ENCODE measurements around the gene CIRBP. TPM values are rescaled to one million over a fixed set of nuclear protein-coding genes. Genes with fewer than 3 reads are reported as not detected.

CIRBP gene
- total and polyA plus RNA-seq, 2 of the 13 experiments (the other 11 are each of a cell fraction or from before 2014, with no cell fraction given), result 133 to 140 TPM

DNA sequence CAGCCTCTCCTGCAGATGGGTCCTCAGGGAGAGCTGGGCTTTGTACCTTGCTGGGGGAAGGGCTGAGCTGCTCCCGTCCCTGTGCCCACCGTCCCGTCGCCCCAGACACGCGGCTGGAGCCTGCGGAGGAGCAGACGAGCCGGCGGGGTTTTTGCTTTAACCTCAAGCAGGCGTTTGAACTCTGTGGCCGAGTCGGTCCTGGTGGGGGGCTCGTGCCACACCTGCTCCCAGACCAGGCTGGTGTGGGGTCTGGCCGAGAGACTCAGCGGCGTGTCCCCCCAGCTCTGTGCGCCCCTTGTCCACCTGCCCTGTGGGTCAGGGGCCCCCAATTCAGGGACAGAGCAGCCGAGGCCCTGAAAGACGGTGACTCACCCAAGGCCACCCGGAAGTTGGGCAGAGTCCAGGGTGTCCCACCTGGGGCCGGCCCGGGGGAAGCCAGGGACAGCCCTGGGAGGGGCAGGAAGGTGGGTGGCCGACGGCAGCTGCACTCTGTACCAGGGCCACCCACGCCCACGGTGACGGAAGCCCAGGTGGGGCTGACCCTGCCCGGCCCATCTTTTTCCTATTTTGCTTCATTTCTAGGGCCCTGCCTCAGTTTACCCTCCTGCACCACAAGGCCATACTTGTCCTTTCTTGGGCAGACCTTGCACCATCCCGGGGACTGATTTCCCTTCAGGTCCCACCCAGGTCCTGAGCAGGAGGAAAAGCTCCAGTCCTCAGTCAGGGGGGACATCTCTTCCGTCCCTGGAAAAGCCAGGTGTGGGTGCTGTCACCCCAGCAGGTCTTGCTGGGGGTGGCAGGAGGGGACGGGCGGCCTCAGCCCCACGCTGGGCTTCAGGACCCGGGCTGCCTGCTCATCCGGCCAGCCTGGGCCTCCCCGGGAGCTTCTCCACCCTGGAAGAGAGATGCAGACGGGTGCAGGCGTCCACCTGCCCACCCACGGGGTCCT lies 21.8 kb downstream of the CIRBP start (continued):
- TF ChIP-seq ZNF772 (CRISPR knock-in tag; IDR thresholded peaks at IDR 0.05) (peak; percentile 83; the same call in 1 of the 2 replicates), GABPA (IDR thresholded peaks at IDR 0.05; ENCODE audit: low read depth, low read length) (peak; percentile 69), GABPA (CRISPR knock-in tag; IDR thresholded peaks at IDR 0.05; ENCODE audit: low read depth) (peak; percentile 89), TAF1 (CRISPR knock-in tag; IDR thresholded peaks at IDR 0.05) (peak; percentile 65; the same call in 1 of the 2 replicates), ZNF672 (CRISPR knock-in tag; IDR thresholded peaks at IDR 0.05) (no peak), SP5 (CRISPR knock-in tag; IDR thresholded peaks at IDR 0.05; ENCODE audit: borderline replicate concordance, low read depth) (peak; percentile 89), ZNF382 (CRISPR knock-in tag; IDR thresholded peaks at IDR 0.05; ENCODE audit: borderline replicate concordance) (no peak)
- TF ChIP-seq, protein P1, sequence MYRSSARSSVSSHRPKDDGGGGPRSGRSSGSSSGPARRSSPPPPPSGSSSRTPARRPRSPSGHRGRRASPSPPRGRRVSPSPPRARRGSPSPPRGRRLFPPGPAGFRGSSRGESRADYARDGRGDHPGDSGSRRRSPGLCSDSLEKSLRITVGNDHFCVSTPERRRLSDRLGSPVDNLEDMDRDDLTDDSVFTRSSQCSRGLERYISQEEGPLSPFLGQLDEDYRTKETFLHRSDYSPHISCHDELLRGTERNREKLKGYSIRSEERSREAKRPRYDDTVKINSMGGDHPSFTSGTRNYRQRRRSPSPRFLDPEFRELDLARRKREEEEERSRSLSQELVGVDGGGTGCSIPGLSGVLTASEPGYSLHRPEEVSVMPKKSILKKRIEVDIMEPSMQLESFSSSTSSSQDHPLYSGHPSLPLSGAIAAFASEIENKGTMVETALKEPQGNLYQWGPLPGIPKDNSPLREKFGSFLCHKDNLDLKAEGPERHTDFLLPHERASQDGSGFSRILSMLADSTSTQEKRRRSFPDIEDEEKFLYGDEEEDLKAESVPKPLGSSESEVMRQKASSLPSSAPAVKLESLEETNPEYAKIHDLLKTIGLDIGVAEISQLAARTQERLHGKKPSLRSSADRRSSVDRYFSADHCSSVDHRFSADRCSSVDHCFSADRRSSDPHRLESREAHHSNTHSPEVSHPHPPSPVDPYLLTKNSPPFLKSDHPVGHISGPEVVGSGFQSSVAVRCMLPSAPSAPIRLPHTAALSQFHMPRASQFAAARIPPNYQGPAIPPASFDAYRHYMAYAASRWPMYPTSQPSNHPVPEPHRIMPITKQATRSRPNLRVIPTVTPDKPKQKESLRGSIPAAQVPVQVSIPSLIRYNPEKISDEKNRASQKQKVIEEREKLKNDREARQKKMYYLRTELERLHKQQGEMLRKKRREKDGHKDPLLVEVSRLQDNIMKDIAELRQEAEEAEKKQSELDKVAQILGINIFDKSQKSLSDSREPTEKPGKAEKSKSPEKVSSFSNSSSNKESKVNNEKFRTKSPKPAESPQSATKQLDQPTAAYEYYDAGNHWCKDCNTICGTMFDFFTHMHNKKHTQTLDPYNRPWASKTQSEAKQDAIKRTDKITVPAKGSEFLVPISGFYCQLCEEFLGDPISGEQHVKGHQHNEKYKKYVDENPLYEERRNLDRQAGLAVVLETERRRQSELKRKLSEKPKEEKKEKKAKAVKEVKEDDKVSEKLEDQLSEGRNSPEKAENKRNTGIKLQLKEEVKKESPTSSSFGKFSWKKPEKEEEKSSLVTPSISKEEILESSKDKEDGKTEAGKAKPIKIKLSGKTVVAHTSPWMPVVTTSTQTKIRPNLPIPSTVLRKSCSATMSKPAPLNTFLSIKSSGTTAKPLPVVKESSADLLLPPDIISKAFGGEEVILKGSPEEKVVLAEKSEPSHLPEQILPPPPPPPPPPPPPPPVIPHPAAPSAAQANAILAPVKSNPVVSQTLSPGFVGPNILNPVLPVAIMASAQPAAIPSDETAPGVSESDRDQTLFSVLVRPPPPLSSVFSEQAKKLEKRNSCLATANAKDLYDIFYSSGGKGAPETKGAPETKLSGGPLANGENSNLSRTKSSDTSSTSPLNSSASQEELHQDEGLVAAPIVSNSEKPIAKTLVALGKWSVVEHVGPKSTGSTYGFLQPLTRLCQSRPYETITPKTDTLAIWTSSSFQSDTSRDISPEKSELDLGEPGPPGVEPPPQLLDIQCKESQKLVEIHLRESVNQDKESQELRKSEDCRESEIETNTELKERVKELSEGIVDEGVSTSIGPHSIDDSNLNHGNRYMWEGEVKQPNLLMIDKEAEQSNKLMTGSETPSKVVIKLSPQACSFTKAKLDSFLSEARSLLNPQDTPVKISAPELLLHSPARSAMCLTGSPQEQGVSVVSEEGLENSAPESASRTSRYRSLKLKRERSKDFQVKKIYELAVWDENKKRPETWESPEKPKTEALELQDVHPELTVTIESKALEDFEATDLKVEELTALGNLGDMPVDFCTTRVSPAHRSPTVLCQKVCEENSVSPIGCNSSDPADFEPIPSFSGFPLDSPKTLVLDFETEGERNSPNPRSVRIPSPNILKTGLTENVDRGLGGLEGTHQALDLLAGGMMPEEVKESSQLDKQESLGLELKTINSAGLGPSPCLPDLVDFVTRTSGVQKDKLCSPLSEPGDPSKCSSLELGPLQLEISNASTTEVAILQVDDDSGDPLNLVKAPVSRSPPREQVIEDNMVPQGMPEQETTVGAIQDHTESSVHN (CRISPR knock-in tag; IDR thresholded peaks at IDR 0.05), result no peak
- TF ChIP-seq, protein P2, sequence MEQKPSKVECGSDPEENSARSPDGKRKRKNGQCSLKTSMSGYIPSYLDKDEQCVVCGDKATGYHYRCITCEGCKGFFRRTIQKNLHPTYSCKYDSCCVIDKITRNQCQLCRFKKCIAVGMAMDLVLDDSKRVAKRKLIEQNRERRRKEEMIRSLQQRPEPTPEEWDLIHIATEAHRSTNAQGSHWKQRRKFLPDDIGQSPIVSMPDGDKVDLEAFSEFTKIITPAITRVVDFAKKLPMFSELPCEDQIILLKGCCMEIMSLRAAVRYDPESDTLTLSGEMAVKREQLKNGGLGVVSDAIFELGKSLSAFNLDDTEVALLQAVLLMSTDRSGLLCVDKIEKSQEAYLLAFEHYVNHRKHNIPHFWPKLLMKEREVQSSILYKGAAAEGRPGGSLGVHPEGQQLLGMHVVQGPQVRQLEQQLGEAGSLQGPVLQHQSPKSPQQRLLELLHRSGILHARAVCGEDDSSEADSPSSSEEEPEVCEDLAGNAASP (CRISPR knock-in tag; IDR thresholded peaks at IDR 0.05; ENCODE audit: borderline replicate concordance), result peak; percentile 94
- TF ChIP-seq, protein P3, sequence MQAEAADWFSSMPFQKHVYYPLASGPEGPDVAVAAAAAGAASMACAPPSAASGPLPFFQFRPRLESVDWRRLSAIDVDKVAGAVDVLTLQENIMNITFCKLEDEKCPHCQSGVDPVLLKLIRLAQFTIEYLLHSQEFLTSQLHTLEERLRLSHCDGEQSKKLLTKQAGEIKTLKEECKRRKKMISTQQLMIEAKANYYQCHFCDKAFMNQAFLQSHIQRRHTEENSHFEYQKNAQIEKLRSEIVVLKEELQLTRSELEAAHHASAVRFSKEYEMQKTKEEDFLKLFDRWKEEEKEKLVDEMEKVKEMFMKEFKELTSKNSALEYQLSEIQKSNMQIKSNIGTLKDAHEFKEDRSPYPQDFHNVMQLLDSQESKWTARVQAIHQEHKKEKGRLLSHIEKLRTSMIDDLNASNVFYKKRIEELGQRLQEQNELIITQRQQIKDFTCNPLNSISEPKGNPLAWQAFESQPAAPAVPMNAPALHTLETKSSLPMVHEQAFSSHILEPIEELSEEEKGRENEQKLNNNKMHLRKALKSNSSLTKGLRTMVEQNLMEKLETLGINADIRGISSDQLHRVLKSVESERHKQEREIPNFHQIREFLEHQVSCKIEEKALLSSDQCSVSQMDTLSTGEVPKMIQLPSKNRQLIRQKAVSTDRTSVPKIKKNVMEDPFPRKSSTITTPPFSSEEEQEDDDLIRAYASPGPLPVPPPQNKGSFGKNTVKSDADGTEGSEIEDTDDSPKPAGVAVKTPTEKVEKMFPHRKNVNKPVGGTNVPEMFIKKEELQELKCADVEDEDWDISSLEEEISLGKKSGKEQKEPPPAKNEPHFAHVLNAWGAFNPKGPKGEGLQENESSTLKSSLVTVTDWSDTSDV (CRISPR knock-in tag; IDR thresholded peaks at IDR 0.05), result no peak

Data from HepG2 (cell line).